ENCODE results near the gene PRKG2.

GRCh38 chr4:81218206-81218605 is 3.2 kb upstream of the PRKG2 start:
- no peak for TF ChIP-seq POLR2A (IDR thresholded peaks at IDR 0.05)
- TF ChIP-seq CTCF (IDR thresholded peaks at IDR 0.05), result no peak
